ENCODE data around the gene NELL2.
A peak's percentile ranks its signal among the peaks of the same experiment; 100 is the strongest.
"Not testable (repeated sequence)": the region's sequence is repeated elsewhere in the genome, so short reads cannot be mapped to it uniquely, and the experiment has no call there.

NELL2 gene

GRCh38 chr12:44875954-44876543 is at the start of gene NELL2:
TSS of gene NELL2 (minus strand) at chr12:44876315. CDS start at chr12:44875869, 446 bp downstream.
- DNase-seq, result peak; percentile 58

GRCh38 chr12:44921736-44922135 is 45.6 kb upstream of the NELL2 start:
- no peak for DNase-seq

GRCh38 chr12:44917141-44917540 is 41.0 kb upstream of the NELL2 start:
- no peak for DNase-seq

- DNase-seq, result no peak
These were observed 39.8 kb upstream of the NELL2 start for GRCh38 chr12:44915958-44916357.

- no peak for DNase-seq
These were observed 28.2 kb upstream of the NELL2 start for GRCh38 chr12:44904321-44904720.

GRCh38 chr12:44898108-44898507 is 22.0 kb upstream of the NELL2 start:
- not testable (repeated sequence) for DNase-seq

- no peak for DNase-seq
These were observed 13.8 kb upstream of the NELL2 start for GRCh38 chr12:44889926-44890325.

GRCh38 chr12:44889162-44889561 is 13.0 kb upstream of the NELL2 start:
- DNase-seq, result no peak

- DNase-seq, result no peak
These were observed 9.8 kb upstream of the NELL2 start for GRCh38 chr12:44885902-44886301.

GRCh38 chr12:44881197-44881596 is 5.1 kb upstream of the NELL2 start:
- DNase-seq, result no peak

GRCh38 chr12:44876544-44877410 is 662 bp upstream of the NELL2 start:
- DNase-seq, result peak; percentile 50

GRCh38 chr12:44875417-44875953 is 630 bp downstream of the NELL2 start:
- peak; percentile 2 for DNase-seq

- DNase-seq, result no peak
These were observed 1.1 kb downstream of the NELL2 start for GRCh38 chr12:44874981-44875416.

GRCh38 chr12:44873898-44874297 is 2.2 kb downstream of the NELL2 start:
- DNase-seq, result no peak

- DNase-seq, result no peak
These were observed 6.6 kb downstream of the NELL2 start for GRCh38 chr12:44869503-44869902.

GRCh38 chr12:44863867-44864266 is 12.2 kb downstream of the NELL2 start:
- no peak for DNase-seq

GRCh38 chr12:44859998-44860689 is 16.0 kb downstream of the NELL2 start:
- no peak for DNase-seq

- DNase-seq, result no peak
These were observed 17.8 kb downstream of the NELL2 start for GRCh38 chr12:44858226-44858855.

GRCh38 chr12:44852483-44852882 is 23.6 kb downstream of the NELL2 start:
- DNase-seq, result no peak

GRCh38 chr12:44851586-44851985 is 24.5 kb downstream of the NELL2 start:
- no peak for DNase-seq

- no peak for DNase-seq
These were observed 27.4 kb downstream of the NELL2 start for GRCh38 chr12:44848703-44849085.

GRCh38 chr12:44847888-44848702 is 28.0 kb downstream of the NELL2 start:
- DNase-seq, result peak; percentile 65
